ENCODE data around the gene HDAC7.

DNA sequence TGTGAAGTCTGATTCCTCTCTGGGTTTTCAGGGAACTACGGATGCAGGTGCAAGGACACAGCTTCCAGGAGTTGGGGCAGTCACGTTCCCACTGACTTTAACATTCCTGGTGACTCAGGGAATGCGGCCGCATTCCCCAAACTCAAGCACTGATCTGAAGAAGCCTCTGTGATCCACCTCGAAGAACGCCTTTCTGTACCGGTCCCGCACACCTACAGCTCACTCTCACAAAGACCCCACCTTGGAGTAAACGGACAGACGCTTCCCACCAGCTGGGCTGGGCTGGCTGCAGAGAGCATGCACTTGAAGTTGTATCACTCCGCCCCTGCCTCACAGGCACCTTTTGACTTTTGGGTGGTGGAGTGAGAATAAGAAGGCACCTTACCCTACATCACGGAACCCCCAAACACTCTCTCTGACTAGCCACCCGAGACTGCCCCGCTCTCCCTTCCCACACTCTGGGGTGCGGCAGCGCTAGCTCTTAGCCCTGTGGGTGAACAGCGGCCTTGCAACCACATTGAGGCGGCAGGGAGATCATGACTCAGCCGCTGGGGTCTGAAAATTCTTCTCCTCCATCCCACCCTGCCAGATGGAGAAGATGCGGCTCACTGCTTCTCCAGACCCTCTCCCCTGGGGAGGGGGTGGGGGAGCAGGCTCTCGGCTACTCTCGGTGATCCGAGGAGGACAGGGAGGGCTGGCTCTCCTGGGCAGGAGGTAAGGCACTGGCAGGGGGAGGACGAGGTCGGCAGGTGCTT, 23.7 kb upstream of the HDAC7 start:
- TF ChIP-seq, protein P1, sequence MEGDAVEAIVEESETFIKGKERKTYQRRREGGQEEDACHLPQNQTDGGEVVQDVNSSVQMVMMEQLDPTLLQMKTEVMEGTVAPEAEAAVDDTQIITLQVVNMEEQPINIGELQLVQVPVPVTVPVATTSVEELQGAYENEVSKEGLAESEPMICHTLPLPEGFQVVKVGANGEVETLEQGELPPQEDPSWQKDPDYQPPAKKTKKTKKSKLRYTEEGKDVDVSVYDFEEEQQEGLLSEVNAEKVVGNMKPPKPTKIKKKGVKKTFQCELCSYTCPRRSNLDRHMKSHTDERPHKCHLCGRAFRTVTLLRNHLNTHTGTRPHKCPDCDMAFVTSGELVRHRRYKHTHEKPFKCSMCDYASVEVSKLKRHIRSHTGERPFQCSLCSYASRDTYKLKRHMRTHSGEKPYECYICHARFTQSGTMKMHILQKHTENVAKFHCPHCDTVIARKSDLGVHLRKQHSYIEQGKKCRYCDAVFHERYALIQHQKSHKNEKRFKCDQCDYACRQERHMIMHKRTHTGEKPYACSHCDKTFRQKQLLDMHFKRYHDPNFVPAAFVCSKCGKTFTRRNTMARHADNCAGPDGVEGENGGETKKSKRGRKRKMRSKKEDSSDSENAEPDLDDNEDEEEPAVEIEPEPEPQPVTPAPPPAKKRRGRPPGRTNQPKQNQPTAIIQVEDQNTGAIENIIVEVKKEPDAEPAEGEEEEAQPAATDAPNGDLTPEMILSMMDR (IDR thresholded peaks at IDR 0.05) = no peak
- TF ChIP-seq EP300 (IDR thresholded peaks at IDR 0.05) (no peak), POLR2A (IDR thresholded peaks at IDR 0.05) (no peak), POLR2AphosphoS5 (IDR thresholded peaks at IDR 0.05) (no peak)
